NB4 (cell line): Measurements from ENCODE around the gene PBX1.

ENCODE experiments used
- DNase-seq: peaks from one replicate; pipeline ENCODE4 v3.0.0; 2010; ENCODE audit warnings: low read depth
- H3K4me3 ChIP-seq: one replicate; pipeline ENCODE4 v1.5.1; 2011; ENCODE audit warnings: mild to moderate bottlenecking, low read depth, low read length, moderate library complexity
- CTCF ChIP-seq: IDR thresholded peaks from one replicate; pipeline ENCODE4 v1.5.1; 2012; ENCODE audit warnings: low read depth, low read length
- MAX ChIP-seq: IDR thresholded peaks from 2 replicates; pipeline ENCODE4 v1.6.1; 2011; ENCODE audit warnings: low read depth, low read length
- MYC ChIP-seq: IDR thresholded peaks from 2 replicates; pipeline ENCODE4 v1.6.1; 2011; ENCODE audit warnings: low read depth, low read length
- POLR2A ChIP-seq: IDR thresholded peaks from 2 replicates; pipeline ENCODE4 v1.6.1; 2011; ENCODE audit warnings: mild to moderate bottlenecking; ENCODE audit not compliant: insufficient read length; ENCODE audit errors: extremely low read depth

Gene PBX1

GRCh38 chr1:164765557-164765956 lies 206.6 kb downstream of the PBX1 start:
- H3K4me3 ChIP-seq, result no peak overlapping the region
- DNase-seq, result no peak
- no peak for TF ChIP-seq MYC
- no peak for TF ChIP-seq CTCF
- TF ChIP-seq MAX, result no peak
- TF ChIP-seq POLR2A, result no peak

GRCh38 chr1:164765992-164766720 lies 207.2 kb downstream of the PBX1 start:
- TF ChIP-seq POLR2A (no peak), MAX (no peak), MYC (no peak), CTCF (no peak)
- H3K4me3 ChIP-seq, result no peak overlapping the region
- DNase-seq, result no peak

- DNase-seq, result no peak
- H3K4me3 ChIP-seq, result no peak overlapping the region
- no peak for TF ChIP-seq POLR2A
- TF ChIP-seq MYC, result no peak
- TF ChIP-seq CTCF, result no peak
- TF ChIP-seq MAX, result no peak
These were observed 208.9 kb downstream of the PBX1 start for GRCh38 chr1:164767752-164768402.

GRCh38 chr1:164768619-164769018 lies 209.6 kb downstream of the PBX1 start:
- H3K4me3 ChIP-seq, result no peak overlapping the region
- no peak for DNase-seq
- TF ChIP-seq POLR2A, result no peak
- no peak for TF ChIP-seq CTCF
- no peak for TF ChIP-seq MAX
- TF ChIP-seq MYC, result no peak

GRCh38 chr1:164769486-164770130 lies 210.6 kb downstream of the PBX1 start:
- TF ChIP-seq POLR2A (no peak), CTCF (no peak), MAX (no peak), MYC (no peak)
- DNase-seq, result no peak
- no peak overlapping the region for H3K4me3 ChIP-seq
